Neural cell (in vitro differentiated cells): Measurements from ENCODE around the gene SCGB1D2. TPM values are rescaled to one million over a fixed set of nuclear protein-coding genes. Genes with fewer than 3 reads are reported as not detected.

ENCODE experiments used
- H2AFZ ChIP-seq: fragments of 200-600, 300-800 bp; sonication (generic), shearing (Covaris generic); 2 replicates; pipeline ENCODE4 v1.6.0; 2014; ENCODE audit warnings: low read depth, mild to moderate bottlenecking, antibody characterized with exemption, low read length, moderate library complexity
- H3F3A ChIP-seq: fragments of 200-600 bp; shearing (Covaris generic); 2 replicates; pipeline ENCODE4 v1.6.1; 2016; ENCODE audit warnings: mild to moderate bottlenecking, moderate library complexity, mixed read lengths, antibody characterized with exemption, low read length; ENCODE audit not compliant: insufficient read depth, poor library complexity, severe bottlenecking
- H3K27ac ChIP-seq: fragments of 200-600, 300-800 bp; sonication (generic), shearing (Covaris generic); 2 replicates; pipeline ENCODE4 v1.5.1; 2014; ENCODE audit warnings: mild to moderate bottlenecking, low read length, moderate library complexity
- H3K27me3 ChIP-seq: fragments of 300-800, 200-600 bp; sonication (generic), shearing (Covaris generic); 2 replicates; pipeline ENCODE4 v1.6.0; 2014; ENCODE audit warnings: mild to moderate bottlenecking, low read depth, low read length, moderate library complexity; ENCODE audit not compliant: insufficient read depth
- H3K36me3 ChIP-seq: fragments of 300-800, 200-600 bp; sonication (generic), shearing (Covaris generic); 2 replicates; pipeline ENCODE4 v1.5.1; 2014; ENCODE audit warnings: mild to moderate bottlenecking, antibody characterized with exemption, low read length, moderate library complexity; ENCODE audit not compliant: insufficient read depth
- H3K4me2 ChIP-seq: fragments of 300-800, 200-600 bp; sonication (generic), shearing (Covaris generic); 2 replicates; pipeline ENCODE4 v1.6.0; 2014; ENCODE audit warnings: mild to moderate bottlenecking, low read length
- H3K4me3 ChIP-seq: fragments of 300-800, 200-600 bp; sonication (generic), shearing (Covaris generic); 2 replicates; pipeline ENCODE4 v1.5.1; 2014; ENCODE audit warnings: mild to moderate bottlenecking, low read length, moderate library complexity
- H3K79me2 ChIP-seq: fragments of 200-600 bp; shearing (Covaris generic); replicated peaks from 2 replicates; pipeline ENCODE4 v1.6.0; 2014; ENCODE audit warnings: mild to moderate bottlenecking, low read length, moderate library complexity; ENCODE audit not compliant: insufficient read depth
- H3K9ac ChIP-seq: fragments of 300-800, 200-600 bp; sonication (generic), shearing (Covaris generic); 2 replicates; pipeline ENCODE4 v1.6.1; 2016; ENCODE audit warnings: mild to moderate bottlenecking, low read length, mixed read lengths
- H3K9me2 ChIP-seq: fragments of 200-600 bp; shearing (Covaris generic); 2 replicates; pipeline ENCODE4 v1.6.1; 2016; ENCODE audit warnings: mild to moderate bottlenecking, low read length, mixed read lengths; ENCODE audit not compliant: insufficient read depth
- H3K9me3 ChIP-seq: fragments of 200-600, 300-800 bp; sonication (generic), shearing (Covaris generic); 2 replicates; pipeline ENCODE4 v1.6.1; 2016; ENCODE audit warnings: mild to moderate bottlenecking, mixed run types, low read length, moderate library complexity, mixed read lengths
- H4K20me1 ChIP-seq: fragments of 200-600 bp; shearing (Covaris generic); 2 replicates; pipeline ENCODE4 v1.6.1; 2016; ENCODE audit warnings: mild to moderate bottlenecking, mixed run types; ENCODE audit not compliant: insufficient read depth
- CTCF ChIP-seq: fragments of 450-650 bp; IDR thresholded peaks from 2 replicates; pipeline ENCODE4 v1.5.1; 2014; ENCODE audit warnings: antibody characterized with exemption, mild to moderate bottlenecking, moderate library complexity; ENCODE audit not compliant: poor library complexity, severe bottlenecking
- EP300 ChIP-seq: fragments of 450-650 bp; conservative IDR thresholded peaks from 2 replicates; pipeline ENCODE4 v1.6.1; 2014; ENCODE audit warnings: antibody characterized with exemption, mild to moderate bottlenecking, moderate library complexity; ENCODE audit not compliant: poor library complexity, severe bottlenecking
- EZH2 ChIP-seq: fragments of 200-600, 300-800 bp; shearing (Covaris generic), sonication (generic); IDR thresholded peaks from 2 replicates; pipeline ENCODE4 v1.6.1; 2014; ENCODE audit warnings: antibody characterized with exemption, low read length, borderline replicate concordance, mild to moderate bottlenecking; ENCODE audit not compliant: insufficient read depth, poor library complexity, severe bottlenecking
- MXI1 ChIP-seq: fragments of 450-650 bp; conservative IDR thresholded peaks from 2 replicates; pipeline ENCODE4 v1.6.1; 2014; ENCODE audit warnings: antibody characterized with exemption, mild to moderate bottlenecking; ENCODE audit not compliant: poor library complexity, severe bottlenecking
- POLR2AphosphoS5 ChIP-seq: IDR thresholded peaks from 2 replicates; pipeline ENCODE4 v1.6.1; 2012
- RAD21 ChIP-seq: fragments of 450-650 bp; conservative IDR thresholded peaks from 2 replicates; pipeline ENCODE4 v1.6.1; 2014; ENCODE audit warnings: antibody characterized with exemption, mild to moderate bottlenecking, moderate library complexity
- REST ChIP-seq: IDR thresholded peaks from 2 replicates; pipeline ENCODE4 v1.6.1; 2012; ENCODE audit warnings: borderline replicate concordance
- SMC3 ChIP-seq: fragments of 450-650 bp; conservative IDR thresholded peaks from 2 replicates; pipeline ENCODE4 v1.6.1; 2014; ENCODE audit warnings: antibody characterized with exemption, mild to moderate bottlenecking, moderate library complexity; ENCODE audit not compliant: poor library complexity
- TAF1 ChIP-seq: IDR thresholded peaks from 2 replicates; pipeline ENCODE4 v1.6.1; 2012; ENCODE audit warnings: low read depth
- polyA plus RNA-seq: library from polyadenylated mRNA; depleted of rRNA; stranded (reverse); fragments of >200 nt; gene quantifications from 2 replicates; pipeline ENCODE4 v1.2.3, GENCODE V29; 2014

SCGB1D2 gene
- polyA plus RNA-seq, 1 donor from 2014 or later = not detected

- no peak overlapping the region for H3K4me3 ChIP-seq
- no peaks in the 10 kb centered on the region for H3K36me3 ChIP-seq
- no peaks in the 10 kb centered on the region for H3K9me2 ChIP-seq
- H3K27ac ChIP-seq = no peak overlapping the region
- H3K27me3 ChIP-seq = no peaks in the 10 kb centered on the region
- TF ChIP-seq MXI1 (no peak), TAF1 (no peak), EP300 (no peak), SMC3 (no peak), RAD21 (no peak)
- no peaks in the 10 kb centered on the region for H3K79me2 ChIP-seq
- no peak overlapping the region for H2AFZ ChIP-seq
- no peak overlapping the region for H3K9ac ChIP-seq
- H3K9me3 ChIP-seq = no peaks in the 10 kb centered on the region
- no peak overlapping the region for H3K4me2 ChIP-seq
- H4K20me1 ChIP-seq = no peaks in the 10 kb centered on the region
- H3F3A ChIP-seq = no peaks in the 10 kb centered on the region
These were observed 18.9 kb upstream of the SCGB1D2 start for GRCh38 chr11:62223095-62223494.

- H3K9ac ChIP-seq = no peak overlapping the region
- H3K4me2 ChIP-seq = no peak overlapping the region
- no peaks in the 10 kb centered on the region for H3K36me3 ChIP-seq
- H3K79me2 ChIP-seq = no peaks in the 10 kb centered on the region
- H4K20me1 ChIP-seq = no peaks in the 10 kb centered on the region
- H2AFZ ChIP-seq = no peak overlapping the region
- TF ChIP-seq EP300 (no peak), REST (no peak), SMC3 (no peak), EZH2 (no peak), POLR2AphosphoS5 (no peak), RAD21 (no peak)
- H3K4me3 ChIP-seq = no peak overlapping the region
- H3K27ac ChIP-seq = no peak overlapping the region
- H3K9me3 ChIP-seq = no peaks in the 10 kb centered on the region
- no peaks in the 10 kb centered on the region for H3K27me3 ChIP-seq
- H3K9me2 ChIP-seq = no peaks in the 10 kb centered on the region
- no peaks in the 10 kb centered on the region for H3F3A ChIP-seq
These were observed 8.3 kb upstream of the SCGB1D2 start for GRCh38 chr11:62233730-62234129.

- Histone ChIP-seq H3K9ac (no peak overlapping the region), H3K4me2 (no peak overlapping the region), H3K9me2 (no peaks in the 10 kb centered on the region), H3K36me3 (no peaks in the 10 kb centered on the region), H3K27me3 (no peaks in the 10 kb centered on the region), H3K9me3 (no peaks in the 10 kb centered on the region), H3K27ac (no peak overlapping the region), H3K79me2 (no peaks in the 10 kb centered on the region), H3K4me3 (no peak overlapping the region), H3F3A (no peaks in the 10 kb centered on the region), H4K20me1 (no peaks in the 10 kb centered on the region), H2AFZ (no peak overlapping the region)
- TF ChIP-seq SMC3 (no peak), REST (no peak), EZH2 (no peak), TAF1 (no peak), EP300 (no peak), CTCF (no peak), POLR2AphosphoS5 (no peak), MXI1 (no peak), RAD21 (no peak)
These were observed 5.9 kb upstream of the SCGB1D2 start for GRCh38 chr11:62236187-62236586.
